Activated CD4-positive, alpha-beta T cell treated with anti-CD3 and anti-CD28 coated beads, Interleukin-2, amount 10 ng/mL, durations not matched to agents 7 days and 5 days (primary cell): ENCODE results near the gene EXT2. TPM values are rescaled to one million over a fixed set of nuclear protein-coding genes. Genes with fewer than 3 reads are reported as not detected.
A peak's percentile ranks its signal among the peaks of the same experiment; 100 is the strongest.

Experiments
- CTCF ChIA-PET: fragments of 350-600 bp; sonication (Branson Sonifier 250); formaldehyde crosslinking; loops from one replicate; lab custom pipeline; 2021; ENCODE audit warnings: antibody characterized with exemption; lab: Charles Lee
- POLR2A ChIA-PET: fragments of 350-600 bp; sonication (Branson Sonifier 250); formaldehyde crosslinking; loops from one replicate; lab custom pipeline; 2021; ENCODE audit warnings: antibody characterized with exemption; lab: Charles Lee
- DNase-seq: peaks from one replicate; pipeline ENCODE4 v3.0.0-alpha.2; 2020
- H3K27ac Mint-ChIP-seq: one replicate; pipeline ENCODE4 v1.8.0; 2021; ENCODE audit warnings: mild to moderate bottlenecking, moderate library complexity, mixed read lengths
- H3K27me3 Mint-ChIP-seq: one replicate; pipeline ENCODE4 v1.8.0; 2021; ENCODE audit warnings: mixed read lengths
- H3K36me3 Mint-ChIP-seq: one replicate; pipeline ENCODE4 v1.8.0; 2021; ENCODE audit warnings: low read depth, mixed read lengths
- H3K4me1 Mint-ChIP-seq: one replicate; pipeline ENCODE4 v1.8.0; 2021; ENCODE audit warnings: mixed read lengths
- H3K4me3 Mint-ChIP-seq: one replicate; pipeline ENCODE4 v1.8.0; 2021; ENCODE audit warnings: mild to moderate bottlenecking, moderate library complexity, mixed read lengths
- H3K9me3 Mint-ChIP-seq: one replicate; pipeline ENCODE4 v1.8.0; 2021; ENCODE audit warnings: mixed read lengths
- total RNA-seq, 2 experiments: library from RNA; stranded (reverse); gene quantifications; one replicate each; pipeline ENCODE4 v1.2.3, GENCODE V29; 2021

EXT2 gene
- 10 to 100 TPM; 26.7 to 27.7 TPM for total RNA-seq

DNA sequence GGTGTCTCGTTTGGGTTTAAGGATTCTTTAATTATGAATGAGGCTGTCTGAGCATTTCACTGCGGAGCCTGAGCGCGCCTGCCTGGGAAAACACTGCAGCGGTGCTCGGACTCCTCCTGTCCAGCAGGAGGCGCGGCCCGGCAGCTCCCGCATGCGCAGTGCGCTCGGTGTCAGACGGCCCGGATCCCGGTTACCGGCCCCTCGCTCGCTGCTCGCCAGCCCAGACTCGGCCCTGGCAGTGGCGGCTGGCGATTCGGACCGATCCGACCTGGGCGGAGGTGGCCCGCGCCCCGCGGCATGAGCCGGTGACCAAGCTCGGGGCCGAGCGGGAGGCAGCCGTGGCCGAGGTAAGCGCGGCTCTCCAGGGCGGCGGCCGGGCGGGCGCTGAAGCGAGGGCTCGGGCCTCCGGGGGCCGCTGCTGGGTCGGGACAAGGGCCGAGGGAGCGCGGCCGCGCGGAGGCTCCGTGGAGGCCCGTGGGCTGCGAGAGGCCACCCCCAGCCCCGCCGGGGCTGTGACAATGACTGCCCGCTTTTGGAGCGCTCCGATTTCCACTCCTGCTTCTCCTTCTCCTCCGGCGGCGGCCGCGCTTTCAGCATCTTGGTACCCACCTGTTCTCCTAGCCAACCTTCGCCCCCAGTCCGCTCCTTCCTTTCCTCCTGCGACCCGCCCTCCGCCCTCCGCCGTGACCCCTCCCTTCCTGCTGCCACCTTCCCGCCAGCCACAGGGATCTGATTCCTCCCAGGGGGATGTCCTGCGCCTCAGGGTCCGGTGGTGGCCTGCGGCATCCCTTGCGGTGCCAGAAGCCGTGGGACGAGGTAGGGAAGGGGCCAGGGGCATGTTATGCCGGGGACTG is at the start of gene EXT2:
Gene EXT2 (plus strand): TSS at position 173 of the 854 bp plus-strand sequence. CDS start 12,035 bp downstream, outside the sequence.
- CTCF ChIA-PET = interaction anchor here (0.6 to 2.6 kb wide), 13 partner anchors 9 to 534 kb away, joined by 3 to 14 read pairs (median 4); no protein-coding TSS in a partner anchor
- POLR2A ChIA-PET = no interaction called here
- Mint-ChIP-seq H3K9me3 (no peaks in the 10 kb centered on the region), H3K27me3 (peaks cover 7% of the 10 kb centered on the region), H3K4me3 (peak within 1 kb of the TSS; percentile 82), H3K36me3 (no peaks in the 10 kb centered on the region), H3K27ac (peak within 1 kb of the TSS; percentile 77), H3K4me1 (peaks cover 22% of the 10 kb centered on the region)
- DNase-seq = peak; percentile 85

DNA sequence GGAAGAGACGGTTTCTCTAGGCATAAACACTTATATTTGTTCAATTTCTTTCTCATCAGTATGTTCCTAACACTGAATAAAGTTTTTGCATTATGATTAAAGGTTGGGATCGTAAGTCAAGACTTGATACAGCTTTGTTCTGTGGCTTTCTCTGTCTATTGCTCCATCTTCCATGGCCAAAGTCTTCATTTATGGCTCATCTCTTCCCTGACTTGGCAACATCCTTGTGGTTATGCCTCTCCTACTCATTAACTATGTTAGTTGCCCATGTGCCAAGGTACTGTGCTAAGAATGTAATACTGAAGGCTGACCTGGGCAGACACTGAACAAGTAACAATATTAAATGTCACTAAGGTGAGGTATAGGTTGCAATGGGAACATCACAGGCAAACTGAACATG is 49.3 kb upstream of the EXT2 start:
- Mint-ChIP-seq H3K27ac (no peak overlapping the region), H3K4me1 (no peaks in the 10 kb centered on the region), H3K9me3 (peaks cover 4% of the 10 kb centered on the region), H3K27me3 (no peaks in the 10 kb centered on the region), H3K4me3 (no peak overlapping the region), H3K36me3 (no peaks in the 10 kb centered on the region)
- POLR2A ChIA-PET = no interaction called here
- CTCF ChIA-PET = interaction anchor here (1.0 kb wide), 1 partner anchor 13 kb away, joined by 3 read pairs; no protein-coding TSS in a partner anchor
- no peak for DNase-seq

DNA sequence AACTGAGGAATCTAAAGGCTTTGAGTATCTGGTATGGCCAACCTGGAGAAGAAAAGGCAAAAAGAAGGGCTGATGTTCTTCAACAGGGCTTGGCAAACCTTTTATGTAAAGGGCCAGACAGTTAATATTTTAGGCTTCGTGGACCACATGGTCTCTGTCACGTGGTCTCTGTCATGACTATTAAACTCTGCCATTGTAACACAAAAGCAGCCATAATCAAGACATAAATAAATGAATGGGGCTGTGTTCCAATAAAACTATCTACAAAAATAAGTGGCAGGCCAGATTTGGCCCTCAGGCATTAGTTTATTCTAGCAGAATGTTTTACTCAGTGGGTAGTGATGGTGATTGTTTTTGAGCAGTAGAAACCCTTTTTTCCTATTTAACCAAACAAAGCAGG is 48.2 kb upstream of the EXT2 start:
- Mint-ChIP-seq H3K36me3 (no peaks in the 10 kb centered on the region), H3K4me1 (no peaks in the 10 kb centered on the region), H3K27ac (no peak overlapping the region), H3K4me3 (no peak overlapping the region), H3K27me3 (no peaks in the 10 kb centered on the region), H3K9me3 (no peaks in the 10 kb centered on the region)
- CTCF ChIA-PET = interaction anchor here (0.5 kb wide), 1 partner anchor 51 kb away, joined by 3 read pairs; no protein-coding TSS in a partner anchor
- DNase-seq = no peak
- POLR2A ChIA-PET = no interaction called here

DNA sequence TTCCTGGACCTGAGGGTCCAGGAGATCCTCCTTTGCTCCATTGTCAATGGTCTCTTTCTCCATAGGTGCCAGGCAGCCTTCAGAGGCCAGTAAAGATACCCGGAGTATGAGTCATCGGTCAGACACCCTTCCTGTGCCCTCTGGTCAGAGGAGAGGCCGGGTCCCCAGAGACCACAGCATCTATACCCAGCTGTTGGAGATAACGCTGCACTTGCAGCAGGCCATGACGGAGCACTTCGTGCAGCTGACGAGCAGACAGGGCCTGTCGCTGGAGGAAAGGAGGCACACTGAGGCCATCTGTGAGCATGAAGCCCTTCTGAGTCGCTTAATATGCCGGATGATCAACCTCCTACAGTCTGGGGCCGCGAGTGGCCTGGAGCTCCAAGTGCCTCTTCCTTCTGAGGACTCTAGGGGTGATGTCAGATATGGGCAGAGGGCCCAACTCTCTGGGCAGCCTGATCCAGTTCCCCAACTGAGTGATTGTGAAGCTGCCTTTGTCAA is 47.5 kb upstream of the EXT2 start, which contains the start of gene ACCSL:
Gene ACCSL (plus strand): TSS at position 51 of the 501 bp plus-strand sequence. CDS start 56 bp downstream, at position 107.
- DNase-seq = no peak
- POLR2A ChIA-PET = interaction anchor here (0.6 kb wide), 1 partner anchor 9 kb away, joined by 4 read pairs; no protein-coding TSS in a partner anchor
- CTCF ChIA-PET = interaction anchor here (0.5 to 0.6 kb wide), 3 partner anchors 11 to 189 kb away, joined by 3 read pairs; no protein-coding TSS in a partner anchor
- Mint-ChIP-seq H3K36me3 (no peaks in the 10 kb centered on the region), H3K4me3 (no peak within 1 kb of the TSS), H3K27ac (no peak within 1 kb of the TSS), H3K27me3 (no peaks in the 10 kb centered on the region), H3K9me3 (no peaks in the 10 kb centered on the region), H3K4me1 (no peaks in the 10 kb centered on the region)

DNA sequence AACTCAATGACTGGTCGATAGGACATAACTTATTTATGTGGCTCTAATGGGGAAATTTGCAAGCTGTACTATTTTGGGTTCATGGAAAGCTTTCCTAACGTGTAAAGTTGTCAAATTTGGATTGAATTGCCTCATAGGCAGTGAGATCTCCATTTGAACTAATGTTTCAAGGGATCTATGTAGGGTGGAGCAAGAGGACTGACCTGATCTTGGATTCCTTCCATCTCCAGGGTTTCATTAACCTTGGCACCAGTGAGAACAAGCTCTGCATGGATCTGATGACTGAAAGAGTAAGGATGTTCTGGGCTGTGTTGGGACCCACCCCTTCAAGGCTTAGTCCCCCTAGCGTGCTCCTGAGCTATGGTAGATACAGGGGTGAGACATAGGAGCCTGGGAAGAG is 45.6 kb upstream of the EXT2 start:
- Mint-ChIP-seq H3K27ac (no peak overlapping the region), H3K4me1 (no peaks in the 10 kb centered on the region), H3K36me3 (no peaks in the 10 kb centered on the region), H3K4me3 (no peak overlapping the region), H3K9me3 (no peaks in the 10 kb centered on the region), H3K27me3 (no peaks in the 10 kb centered on the region)
- POLR2A ChIA-PET = no interaction called here
- no peak for DNase-seq
- CTCF ChIA-PET = no interaction called here

DNA sequence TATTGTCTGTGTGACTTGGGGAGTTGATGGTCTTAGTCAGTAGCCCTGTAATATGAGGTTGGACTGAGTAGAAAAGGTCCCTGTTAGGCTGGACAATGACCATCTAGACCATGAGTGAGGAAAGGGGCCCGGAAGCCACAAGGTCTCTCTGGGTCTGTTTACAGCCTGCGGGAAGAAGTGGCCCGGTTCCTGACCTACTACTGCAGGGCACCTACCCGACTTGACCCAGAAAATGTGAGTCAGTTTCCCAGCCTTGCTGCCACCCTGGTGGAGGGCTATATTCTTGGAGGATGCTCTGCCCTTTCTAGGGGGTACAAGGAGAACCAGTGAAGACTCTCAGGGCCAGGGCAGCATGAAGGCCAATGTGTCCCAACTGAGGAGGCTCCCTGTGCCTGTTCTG is 44.3 kb upstream of the EXT2 start:
- DNase-seq = no peak
- Mint-ChIP-seq H3K27me3 (no peaks in the 10 kb centered on the region), H3K9me3 (no peaks in the 10 kb centered on the region), H3K36me3 (no peaks in the 10 kb centered on the region), H3K27ac (no peak overlapping the region), H3K4me1 (no peaks in the 10 kb centered on the region), H3K4me3 (no peak overlapping the region)
- ChIA-PET POLR2A (no interaction called here), CTCF (no interaction called here)

DNA sequence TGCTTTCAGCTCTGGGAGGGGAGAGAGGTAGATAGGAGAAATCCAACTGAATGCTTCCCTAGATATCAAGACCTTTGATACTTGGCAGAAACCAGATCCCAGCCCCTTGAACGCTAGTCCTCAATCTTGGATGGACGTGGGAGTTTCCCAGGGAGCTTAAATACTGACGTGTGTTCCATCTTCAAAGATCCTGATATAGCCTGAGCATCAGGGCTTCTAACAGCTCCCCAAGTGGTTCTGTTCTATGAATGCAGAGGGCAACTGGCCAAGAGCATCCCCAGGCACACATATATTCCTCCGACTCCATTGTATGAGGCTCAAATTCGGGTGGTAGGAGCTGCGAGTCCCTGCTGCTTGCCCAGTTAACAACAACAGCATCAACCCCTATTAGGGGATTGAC is 38.1 kb upstream of the EXT2 start:
- CTCF ChIA-PET = interaction anchor here (0.7 to 2.8 kb wide), 3 partner anchors 10 to 16 kb away, joined by 3 to 12 read pairs (median 4); partner anchors contain the start of gene ACCS
- Mint-ChIP-seq H3K27ac (no peak overlapping the region), H3K4me3 (no peak overlapping the region), H3K27me3 (no peaks in the 10 kb centered on the region), H3K36me3 (no peaks in the 10 kb centered on the region), H3K9me3 (no peaks in the 10 kb centered on the region), H3K4me1 (no peaks in the 10 kb centered on the region)
- no peak for DNase-seq
- POLR2A ChIA-PET = interaction anchor here (0.6 kb wide), 1 partner anchor 9 kb away, joined by 4 read pairs; no protein-coding TSS in a partner anchor

DNA sequence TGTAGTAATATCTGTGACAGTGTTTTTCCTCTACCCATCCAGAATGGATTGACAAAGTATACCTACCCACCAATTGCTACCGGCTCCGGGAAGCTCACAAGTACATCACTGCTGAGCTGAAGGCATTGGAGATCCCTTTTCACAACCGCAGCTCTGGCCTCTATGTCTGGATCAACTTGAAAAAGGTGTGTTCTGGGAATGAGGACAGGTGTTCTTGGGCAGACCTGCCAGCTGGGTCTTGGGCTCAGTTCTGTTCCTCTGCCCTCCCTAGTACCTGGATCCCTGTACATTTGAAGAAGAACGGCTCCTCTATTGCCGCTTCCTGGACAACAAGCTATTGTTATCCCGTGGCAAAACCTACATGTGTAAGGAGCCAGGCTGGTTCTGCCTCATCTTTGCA is 37.2 kb upstream of the EXT2 start:
- H3K4me1 Mint-ChIP-seq = peaks cover 3% of the 10 kb centered on the region
- no peaks in the 10 kb centered on the region for H3K36me3 Mint-ChIP-seq
- H3K4me3 Mint-ChIP-seq = no peak overlapping the region
- no peaks in the 10 kb centered on the region for H3K9me3 Mint-ChIP-seq
- H3K27me3 Mint-ChIP-seq = no peaks in the 10 kb centered on the region
- CTCF ChIA-PET = interaction anchor here (0.6 to 2.8 kb wide), 3 partner anchors 9 to 635 kb away, joined by 3 to 12 read pairs (median 4); partner anchors contain the start of gene ACCS
- no peak overlapping the region for H3K27ac Mint-ChIP-seq
- POLR2A ChIA-PET = no interaction called here
- DNase-seq = no peak

DNA sequence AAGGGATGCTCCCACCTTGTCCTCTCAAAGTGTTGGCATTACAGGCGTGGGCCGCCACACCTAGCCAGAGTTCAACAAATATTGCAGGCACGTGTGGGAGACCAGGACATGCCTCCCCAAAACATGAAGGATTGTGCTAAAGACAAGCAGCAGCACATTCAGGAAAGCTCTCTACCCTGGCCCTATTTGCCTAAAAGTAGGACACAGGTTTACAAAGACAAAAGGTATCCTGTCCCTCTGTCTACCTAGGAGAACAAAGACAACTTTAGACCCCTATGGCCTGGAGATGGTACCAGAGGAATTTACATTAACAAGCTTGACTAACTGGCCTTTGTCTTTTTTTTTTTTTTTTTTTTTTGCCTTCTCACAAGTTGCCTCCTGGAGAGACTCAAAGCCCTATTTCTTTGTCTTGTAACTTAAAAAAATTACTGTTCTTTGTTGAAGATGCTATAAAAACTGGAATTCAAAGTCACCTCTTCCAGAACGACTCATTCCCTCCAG is 30.3 kb upstream of the EXT2 start:
- ChIA-PET POLR2A (no interaction called here), CTCF (interaction anchor here (0.5 to 0.7 kb wide), 2 partner anchors 69 to 76 kb away, joined by 3 to 4 read pairs; no protein-coding TSS in a partner anchor)
- Mint-ChIP-seq H3K27ac (peak overlapping the region; percentile 89), H3K4me3 (peak overlapping the region; percentile 78), H3K9me3 (no peaks in the 10 kb centered on the region), H3K4me1 (peaks cover 28% of the 10 kb centered on the region), H3K27me3 (no peaks in the 10 kb centered on the region), H3K36me3 (no peaks in the 10 kb centered on the region)
- DNase-seq = no peak

DNA sequence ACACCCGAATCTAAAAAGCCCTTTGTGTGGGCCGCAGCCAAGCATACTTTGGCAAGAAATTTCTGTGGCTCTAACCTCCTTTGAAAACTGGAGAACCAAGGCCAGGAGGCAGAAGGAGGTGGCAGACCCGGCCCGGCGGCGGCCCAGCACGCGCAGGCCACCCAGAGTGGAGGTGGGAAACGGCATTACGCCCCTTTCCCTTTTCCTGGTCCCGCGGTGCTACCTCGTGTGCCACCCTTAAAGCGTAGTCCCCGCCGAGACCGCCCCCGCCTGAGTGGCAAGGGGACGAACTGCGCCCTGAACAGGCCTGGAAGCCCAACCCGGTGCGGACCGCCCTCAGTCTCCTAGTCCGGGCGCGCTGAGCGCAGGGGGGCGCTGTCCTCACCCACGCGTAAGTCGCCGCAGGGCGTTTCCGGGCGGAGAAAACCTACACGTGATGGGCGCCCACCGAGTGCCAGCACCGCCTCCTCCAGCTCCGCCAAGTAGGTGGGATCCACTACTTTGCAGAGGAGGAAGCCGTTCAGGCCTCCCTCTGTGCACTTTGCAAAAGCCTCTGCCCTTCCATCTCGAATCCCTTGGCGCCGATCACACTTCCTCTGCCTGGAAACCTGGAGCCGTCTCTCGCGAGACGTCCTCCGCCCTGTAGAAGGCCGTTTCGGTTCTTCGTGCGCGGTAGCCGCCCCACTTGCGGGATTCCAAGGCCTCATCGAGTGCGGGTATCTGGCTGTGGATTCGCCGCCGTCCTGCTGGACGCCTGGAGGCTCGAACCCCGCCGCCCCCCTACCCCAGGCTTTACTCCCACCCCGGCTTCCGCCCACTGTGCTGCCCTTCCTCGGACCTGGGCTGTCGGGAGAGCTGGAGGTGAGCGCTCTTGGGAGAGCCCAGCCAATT is 29.4 kb upstream of the EXT2 start, which contains the start of gene ACCS:
Gene ACCS (plus strand): TSS at position 430 of the 891 bp plus-strand sequence. CDS start 1,358 bp downstream, outside the sequence.
- H3K27ac Mint-ChIP-seq = peak within 1 kb of the TSS; percentile 89
- H3K4me3 Mint-ChIP-seq = peak within 1 kb of the TSS; percentile 78
- H3K27me3 Mint-ChIP-seq = no peaks in the 10 kb centered on the region
- peaks cover 28% of the 10 kb centered on the region for H3K4me1 Mint-ChIP-seq
- H3K9me3 Mint-ChIP-seq = no peaks in the 10 kb centered on the region
- DNase-seq = peak; percentile 88
- no peaks in the 10 kb centered on the region for H3K36me3 Mint-ChIP-seq
- POLR2A ChIA-PET = no interaction called here
- CTCF ChIA-PET = interaction anchor here (0.5 to 3.4 kb wide), 5 partner anchors 9 to 797 kb away, joined by 3 to 12 read pairs (median 4); no protein-coding TSS in a partner anchor

DNA sequence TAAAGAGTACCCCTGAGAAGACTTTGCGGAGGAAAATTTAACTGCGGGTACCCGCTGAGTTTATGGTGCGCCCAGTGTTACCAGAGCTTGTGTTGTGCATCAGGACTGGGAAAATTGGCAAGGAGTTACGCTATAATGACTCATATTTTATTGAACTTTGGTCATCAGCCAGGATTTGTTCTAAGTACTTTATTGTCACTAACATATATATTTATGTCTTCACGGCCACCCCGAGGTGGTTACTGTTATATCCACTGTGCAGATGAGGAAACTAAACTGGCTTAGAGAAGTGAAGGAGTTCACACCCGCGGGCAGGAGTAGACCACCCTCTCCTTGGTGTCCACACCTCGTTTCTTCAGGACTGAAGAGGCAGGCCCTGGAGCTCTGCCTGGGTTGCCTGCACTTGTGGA is 28.7 kb upstream of the EXT2 start:
- ChIA-PET CTCF (interaction anchor here (0.5 to 3.4 kb wide), 6 partner anchors 9 to 796 kb away, joined by 3 to 12 read pairs (median 4); no protein-coding TSS in a partner anchor), POLR2A (no interaction called here)
- H3K4me3 Mint-ChIP-seq = peak overlapping the region; percentile 78
- no peaks in the 10 kb centered on the region for H3K27me3 Mint-ChIP-seq
- H3K36me3 Mint-ChIP-seq = no peaks in the 10 kb centered on the region
- peak overlapping the region; percentile 89 for H3K27ac Mint-ChIP-seq
- no peak for DNase-seq
- no peaks in the 10 kb centered on the region for H3K9me3 Mint-ChIP-seq
- H3K4me1 Mint-ChIP-seq = peaks cover 28% of the 10 kb centered on the region
